Lower lobe of right lung (tissue), 2 donors: Measurements from ENCODE around the gene HACE1. TPM values are rescaled to one million over a fixed set of nuclear protein-coding genes. Genes with fewer than 3 reads are reported as not detected.

ENCODE experiments used
- ATAC-seq, 2 donors: fragments of 200-7000 bp; cut with Tn5 transposase; one replicate each; pipeline ENCODE4 v1.9.1; 2020 to 2022; ENCODE audit warnings: mild to moderate bottlenecking in 2 of 2, moderate library complexity in 2 of 2
- DNase-seq: peaks from one replicate; pipeline ENCODE4 v3.0.0-alpha.2; 2020
- H3K27ac ChIP-seq: fragments of 200-600 bp; one replicate; pipeline ENCODE4 v1.8.0; 2022
- H3K27me3 ChIP-seq: fragments of 200-600 bp; one replicate; pipeline ENCODE4 v1.8.0; 2022; ENCODE audit warnings: low read depth
- H3K36me3 ChIP-seq: fragments of 200-600 bp; one replicate; pipeline ENCODE4 v1.8.0; 2022; ENCODE audit warnings: mild to moderate bottlenecking
- H3K4me1 ChIP-seq: fragments of 200-600 bp; one replicate; pipeline ENCODE4 v1.8.0; 2022
- H3K4me3 ChIP-seq: fragments of 200-600 bp; one replicate; pipeline ENCODE4 v1.8.0; 2022; ENCODE audit warnings: mild to moderate bottlenecking
- H3K9me3 ChIP-seq: fragments of 200-600 bp; one replicate; pipeline ENCODE4 v1.8.0; 2022
- CTCF ChIP-seq: fragments of 200-600 bp; IDR thresholded peaks from one replicate; pipeline ENCODE4 v1.8.0; 2022; ENCODE audit warnings: antibody characterized with exemption, mild to moderate bottlenecking
- intact Hi-C: fragments of 100-400 bp; cut with DNase I; formaldehyde crosslinking; loops from one replicate; pipeline ENCODE4 v1.11.0; 2022
- total RNA-seq: library from RNA; stranded (reverse); fragmentation: NEBNext Ultra II Directional; extraction: Animal tissue kit (Norgen Biotek cat#: 25700); gene quantifications from one replicate; pipeline ENCODE4 v1.2.1, GENCODE V29; 2021
- donor health status: DM: no; HTN: yes; CAD: no; lungs with severe emphysema.

HACE1 gene
- total RNA-seq, 1 donor from 2014 or later = 11.5 TPM

DNA sequence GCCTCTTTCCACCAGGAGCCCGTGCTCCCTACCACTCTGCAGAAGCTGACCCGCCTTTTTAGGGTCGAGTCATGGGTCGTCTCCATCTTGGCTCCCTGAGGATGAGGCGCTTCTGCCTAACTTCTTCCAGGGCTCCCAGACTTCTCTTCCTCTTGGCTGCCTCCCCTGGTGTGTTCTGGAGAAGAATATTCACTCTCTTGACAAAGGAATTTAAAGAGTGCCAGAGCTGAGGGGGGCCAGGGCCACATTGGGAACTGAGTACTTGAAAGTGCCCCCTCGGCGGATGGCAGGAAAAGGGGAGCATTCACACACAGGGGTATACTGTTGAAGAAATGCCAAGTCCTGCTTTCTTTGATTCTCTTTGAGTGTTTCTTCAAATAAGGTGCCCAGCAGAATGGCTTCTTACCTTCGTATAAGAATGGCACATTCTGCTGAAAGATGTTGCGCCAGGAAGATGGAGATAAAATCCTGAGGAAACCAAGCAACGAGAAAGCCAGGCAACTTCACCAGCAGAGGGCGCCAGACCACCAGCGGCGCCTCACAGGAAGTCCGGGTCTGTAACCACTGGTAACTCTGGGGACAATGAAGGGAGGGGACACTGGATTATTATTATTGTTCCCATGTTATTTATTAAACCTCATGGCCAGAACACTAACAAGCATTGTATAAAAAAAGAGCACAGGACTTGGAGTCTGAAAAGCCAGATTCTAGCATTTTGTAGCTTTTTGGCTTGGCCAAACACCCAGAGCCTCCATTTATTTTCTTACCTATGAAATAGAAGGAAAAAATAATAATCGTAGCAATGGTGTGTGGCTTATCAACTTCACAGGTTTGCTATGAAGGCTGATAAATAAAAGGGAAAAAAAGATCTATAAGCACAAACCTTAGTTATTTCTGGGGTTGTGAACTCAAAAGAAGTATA is 176.7 kb downstream of the HACE1 start:
- ATAC-seq (peak; percentile 69 to 70), DNase-seq (peak; percentile 70)
- no peak overlapping the region for H3K27ac ChIP-seq
- no peaks in the 10 kb centered on the region for H3K9me3 ChIP-seq
- peak; percentile 85 for TF ChIP-seq CTCF
- no peaks in the 10 kb centered on the region for H3K4me1 ChIP-seq
- intact Hi-C loops = no loop called here
- H3K4me3 ChIP-seq = no peak overlapping the region
- no peaks in the 10 kb centered on the region for H3K27me3 ChIP-seq
- H3K36me3 ChIP-seq = no peaks in the 10 kb centered on the region

- DNase-seq (no peak), ATAC-seq (no peak)
- Histone ChIP-seq H3K4me1 (no peaks in the 10 kb centered on the region), H3K27ac (no peak overlapping the region), H3K9me3 (no peaks in the 10 kb centered on the region), H3K27me3 (no peaks in the 10 kb centered on the region), H3K4me3 (no peak overlapping the region), H3K36me3 (no peaks in the 10 kb centered on the region)
- intact Hi-C loops = no loop called here
- TF ChIP-seq CTCF = no peak
These were observed 179.2 kb downstream of the HACE1 start for GRCh38 chr6:104680539-104680938.

DNA sequence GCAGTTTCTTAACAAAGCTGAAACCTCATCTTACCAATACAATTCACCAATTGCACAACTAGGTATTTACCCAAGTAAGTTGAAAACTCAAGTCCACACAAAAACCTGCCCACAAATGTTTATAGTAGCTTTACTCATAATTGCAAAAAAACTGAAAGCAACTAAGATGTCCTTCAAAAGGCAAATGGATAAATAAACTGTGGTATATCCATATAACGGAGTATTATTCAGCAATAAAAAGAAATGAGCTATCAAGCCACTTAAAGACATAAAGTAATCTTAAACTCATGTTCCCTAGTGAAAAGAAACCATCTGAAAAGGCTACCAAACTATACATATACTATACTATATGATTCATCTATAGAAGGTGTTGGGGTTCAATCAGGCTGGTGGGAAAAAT is 179.7 kb downstream of the HACE1 start:
- no peaks in the 10 kb centered on the region for H3K36me3 ChIP-seq
- ATAC-seq (no peak), DNase-seq (no peak)
- no peak overlapping the region for H3K4me3 ChIP-seq
- no peaks in the 10 kb centered on the region for H3K27me3 ChIP-seq
- no peak overlapping the region for H3K27ac ChIP-seq
- no peaks in the 10 kb centered on the region for H3K4me1 ChIP-seq
- intact Hi-C loops = no loop called here
- no peak for TF ChIP-seq CTCF
- H3K9me3 ChIP-seq = no peaks in the 10 kb centered on the region

Other genes with a start within 250 kb of the HACE1 start
- gene LIN28B, start 97.2 kb upstream of the HACE1 start, total RNA-seq = not detected